Spleen (tissue), 11 donors: ENCODE measurements around the gene GOLT1A. TPM values are rescaled to one million over a fixed set of nuclear protein-coding genes. Genes with fewer than 3 reads are reported as not detected.

Experiments
- DNase-seq: peaks from one replicate; pipeline ENCODE4 v3.0.0-alpha.2; 2020
- H3K27ac ChIP-seq, 8 donors: fragments of 200-600 bp; sonication (generic) in 7 of 8; 1 replicate in 4 of 8; 2 replicates in 4 of 8; pipeline versions ENCODE4 v1.5.0 to v1.8.0; 2016 to 2021; ENCODE audit warnings: inconsistent platforms in 4 of 8, mild to moderate bottlenecking in 4 of 8, moderate library complexity in 1 of 8
- H3K27me3 ChIP-seq, 7 donors: fragments of 200-600 bp; sonication (generic) in 6 of 7; replicated peaks in 1 of 7; 1 replicate in 4 of 7; 2 replicates in 3 of 7; pipeline versions ENCODE4 v1.5.0 to v1.8.0; 2016 to 2021; ENCODE audit warnings: inconsistent platforms in 3 of 7, mild to moderate bottlenecking in 1 of 7
- H3K36me3 ChIP-seq, 6 donors: fragments of 200-600 bp; sonication (generic) in 5 of 6; 1 replicate in 4 of 6; 2 replicates in 2 of 6; pipeline versions ENCODE4 v1.5.0 to v1.8.0; 2016 to 2021; ENCODE audit warnings: inconsistent platforms in 2 of 6
- H3K4me1 ChIP-seq, 6 donors: fragments of 200-600 bp; sonication (generic) in 5 of 6; 1 replicate in 3 of 6; 2 replicates in 3 of 6; pipeline versions ENCODE4 v1.5.0 to v1.8.0; 2016 to 2021; ENCODE audit warnings: inconsistent platforms in 3 of 6
- H3K4me3 ChIP-seq, 8 donors: fragments of 200-600 bp; sonication (generic) in 7 of 8; 1 replicate in 4 of 8; 2 replicates in 4 of 8; pipeline versions ENCODE4 v1.5.0 to v1.8.0; 2016 to 2021; ENCODE audit warnings: inconsistent platforms in 4 of 8, mild to moderate bottlenecking in 4 of 8, moderate library complexity in 2 of 8
- H3K9me3 ChIP-seq, 8 donors: fragments of 200-600 bp; sonication (generic) in 7 of 8; 1 replicate in 4 of 8; 2 replicates in 4 of 8; pipeline versions ENCODE4 v1.5.0 to v1.8.0; 2016 to 2021; ENCODE audit warnings: inconsistent platforms in 4 of 8
- POLR2A ChIP-seq, 3 donors: fragments of 450-650 bp; IDR thresholded peaks; one replicate each; pipeline ENCODE4 v1.5.1; 2017; ENCODE audit warnings: antibody characterized with exemption in 3 of 3, mild to moderate bottlenecking in 1 of 3
- POLR2AphosphoS5 ChIP-seq, 3 donors: sonication (generic); formaldehyde crosslinking; IDR thresholded peaks; one replicate each; pipeline ENCODE4 v1.5.1; 2017; ENCODE audit warnings: antibody characterized with exemption in 3 of 3
- WGBS, 5 donors: extraction: QIAGEN DNeasy Blood & Tissue Kit in 3 of 5; methylation state at CpG; one replicate each; pipeline versions ENCODE4 v1.1.5 to v1.1.7; 2013 to 2018; 5-methylcytosine and 5-hydroxymethylcytosine counted together
- intact Hi-C: fragments of 100-400 bp; cut with DNase I; formaldehyde crosslinking; loops from one replicate; pipeline ENCODE4 v1.15.0; 2023; ENCODE audit warnings: low total_unique reads
- polyA plus RNA-seq, 3 donors: library from polyadenylated mRNA; stranded (reverse); fragments of 200-250 nt; gene quantifications; one replicate each; pipeline ENCODE4 v1.2.1, GENCODE V29; 2013
- total RNA-seq, 7 donors: library from RNA; depleted of rRNA in 3 of 7; stranded (reverse); fragments of >200 nt in 3 of 7; fragmentation: NEBNext Ultra II Directional in 4 of 7; extraction: Animal tissue kit (Norgen Biotek cat#: 25700) in 4 of 7; gene quantifications; one replicate each; pipeline versions ENCODE4 v1.1.0 to v1.2.1, GENCODE V29; 2016 to 2021
- TF ChIP-seq, protein P1 (sequence below), 11 experiments: fragments of 200-600 bp in 7 of 11; fragments of 450-650 bp in 4 of 11; sonication (generic) in 4 of 11; IDR thresholded peaks in 8 of 11; conservative IDR thresholded peaks in 3 of 11; 1 replicate in 7 of 11; 2 replicates in 4 of 11; pipeline versions ENCODE4 v1.4.0 to v1.8.0; 2016 to 2021; ENCODE audit warnings: antibody characterized with exemption in 11 of 11, inconsistent platforms in 4 of 11, mild to moderate bottlenecking in 1 of 11
- donor health status: healthy with polysubstance abuse.
- donor health status: DM: no; HTN: no; CAD: no; lungs with moderate emphysema.
- donor health status: DM: no; HTN: no; CAD: no.
- donor health status: Bipolar disorder and iron deficiency.
- donor health status: healthy.
- donor health status: DM: no; HTN: no; CAD: no.
- donor health status: DM: yes; HTN: yes; CAD: no.

The GOLT1A gene
- total and polyA plus RNA-seq, 10 donors, result 0.13 to 0.24 TPM; not detected in 8

GRCh38 chr1:204203206-204203767, 10.5 kb downstream of the GOLT1A start:
- DNase-seq, result peak; percentile 48
- Histone ChIP-seq H3K9me3 (no peaks in the 10 kb centered on the region), H3K27me3 (peaks cover 0 to 63% (median 0%) of the 10 kb centered on the region in 7 donors), H3K4me1 (peaks cover 0 to 7% (median 2%) of the 10 kb centered on the region in 6 donors), H3K4me3 (no peak overlapping the region), H3K36me3 (no peaks in the 10 kb centered on the region), H3K27ac (no peak overlapping the region)
- WGBS, 5 donors, result 84 to 92% (median 86%) methylated on average over 3 to 5 of the region's 5 CpGs
- intact Hi-C loops, result no loop called here
- TF ChIP-seq POLR2AphosphoS5 (IDR thresholded peaks at IDR 0.05) (no peak), POLR2A (IDR thresholded peaks at IDR 0.05) (no peak)
- TF ChIP-seq, protein P1, sequence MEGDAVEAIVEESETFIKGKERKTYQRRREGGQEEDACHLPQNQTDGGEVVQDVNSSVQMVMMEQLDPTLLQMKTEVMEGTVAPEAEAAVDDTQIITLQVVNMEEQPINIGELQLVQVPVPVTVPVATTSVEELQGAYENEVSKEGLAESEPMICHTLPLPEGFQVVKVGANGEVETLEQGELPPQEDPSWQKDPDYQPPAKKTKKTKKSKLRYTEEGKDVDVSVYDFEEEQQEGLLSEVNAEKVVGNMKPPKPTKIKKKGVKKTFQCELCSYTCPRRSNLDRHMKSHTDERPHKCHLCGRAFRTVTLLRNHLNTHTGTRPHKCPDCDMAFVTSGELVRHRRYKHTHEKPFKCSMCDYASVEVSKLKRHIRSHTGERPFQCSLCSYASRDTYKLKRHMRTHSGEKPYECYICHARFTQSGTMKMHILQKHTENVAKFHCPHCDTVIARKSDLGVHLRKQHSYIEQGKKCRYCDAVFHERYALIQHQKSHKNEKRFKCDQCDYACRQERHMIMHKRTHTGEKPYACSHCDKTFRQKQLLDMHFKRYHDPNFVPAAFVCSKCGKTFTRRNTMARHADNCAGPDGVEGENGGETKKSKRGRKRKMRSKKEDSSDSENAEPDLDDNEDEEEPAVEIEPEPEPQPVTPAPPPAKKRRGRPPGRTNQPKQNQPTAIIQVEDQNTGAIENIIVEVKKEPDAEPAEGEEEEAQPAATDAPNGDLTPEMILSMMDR (IDR thresholded peaks at IDR 0.05 in 8 of 11, conservative IDR thresholded peaks at IDR 0.05 in 3 of 11), result no peak

GRCh38 chr1:204202481-204202880, 11.3 kb downstream of the GOLT1A start:
- DNase-seq, result peak; percentile 10
- WGBS, 5 donors, result 77 to 94% (median 86%) methylated on average over 4 of the region's 4 CpGs
- H3K36me3 ChIP-seq, result no peaks in the 10 kb centered on the region
- TF ChIP-seq, protein P1 (IDR thresholded peaks at IDR 0.05 in 8 of 11, conservative IDR thresholded peaks at IDR 0.05 in 3 of 11), result no peak
- TF ChIP-seq POLR2AphosphoS5 (IDR thresholded peaks at IDR 0.05) (no peak), POLR2A (IDR thresholded peaks at IDR 0.05) (no peak)
- H3K4me3 ChIP-seq, result no peak overlapping the region
- peaks cover 0 to 7% (median 2%) of the 10 kb centered on the region in 6 donors for H3K4me1 ChIP-seq
- peaks cover 0 to 65% (median 0%) of the 10 kb centered on the region in 7 donors for H3K27me3 ChIP-seq
- H3K27ac ChIP-seq, result no peak overlapping the region
- no peaks in the 10 kb centered on the region for H3K9me3 ChIP-seq
- intact Hi-C loops, result no loop called here

DNA sequence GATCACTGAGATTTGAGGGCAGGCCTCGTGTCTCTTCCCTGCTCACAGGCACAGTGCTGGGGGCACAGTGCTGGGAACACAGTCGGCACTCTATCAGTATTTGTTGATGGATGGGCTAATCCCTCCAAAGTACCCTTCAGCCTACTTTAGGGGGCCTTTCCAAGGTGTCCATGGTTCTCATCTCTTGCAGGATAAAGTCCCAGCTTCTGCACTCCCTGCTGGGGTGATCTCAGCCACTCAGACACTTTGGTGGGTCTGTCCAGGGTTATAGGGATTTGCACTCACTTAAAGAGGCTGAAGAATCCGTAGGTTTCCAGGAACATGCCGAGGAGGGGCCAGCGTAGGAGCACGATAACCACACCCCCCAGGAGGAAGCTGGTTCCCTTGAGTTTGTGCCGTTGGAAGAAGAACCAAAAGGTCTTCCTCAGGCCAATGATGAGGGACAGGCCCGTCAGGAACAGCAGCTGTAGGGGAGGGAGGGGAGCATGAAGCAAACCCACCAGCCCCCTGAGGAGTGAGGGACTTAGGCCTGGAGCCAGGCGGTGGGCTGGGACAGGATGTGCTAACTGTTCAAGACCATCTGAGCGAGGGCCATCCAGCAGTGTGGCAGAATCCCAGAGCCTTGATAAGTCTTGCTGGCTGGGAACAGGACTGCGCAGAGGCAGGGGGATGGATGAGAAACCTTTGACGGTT, 12.3 kb downstream of the GOLT1A start:
- Histone ChIP-seq H3K4me1 (no peaks in the 10 kb centered on the region), H3K4me3 (no peak overlapping the region), H3K27me3 (peaks cover 0 to 63% (median 0%) of the 10 kb centered on the region in 7 donors), H3K27ac (no peak overlapping the region), H3K9me3 (no peaks in the 10 kb centered on the region), H3K36me3 (no peaks in the 10 kb centered on the region)
- TF ChIP-seq, protein P1 (IDR thresholded peaks at IDR 0.05 in 8 of 11, conservative IDR thresholded peaks at IDR 0.05 in 3 of 11), result no peak
- TF ChIP-seq POLR2A (IDR thresholded peaks at IDR 0.05) (no peak), POLR2AphosphoS5 (IDR thresholded peaks at IDR 0.05) (no peak)
- 80 to 89% (median 84%) methylated on average over 11 to 12 of the region's 12 CpGs for WGBS, 5 donors
- intact Hi-C loops, result no loop called here
- DNase-seq, result peak; percentile 28

- 70 to 93% (median 85%) methylated on average over 8 to 9 of the region's 9 CpGs for WGBS, 5 donors
- Histone ChIP-seq H3K4me3 (no peak overlapping the region), H3K36me3 (no peaks in the 10 kb centered on the region), H3K27me3 (peaks cover 0 to 60% (median 0%) of the 10 kb centered on the region in 7 donors), H3K9me3 (no peaks in the 10 kb centered on the region), H3K27ac (no peak overlapping the region), H3K4me1 (no peaks in the 10 kb centered on the region)
- TF ChIP-seq, protein P1 (IDR thresholded peaks at IDR 0.05 in 8 of 11, conservative IDR thresholded peaks at IDR 0.05 in 3 of 11), result no peak
- no peak for TF ChIP-seq POLR2A (IDR thresholded peaks at IDR 0.05)
- no peak for TF ChIP-seq POLR2AphosphoS5 (IDR thresholded peaks at IDR 0.05)
- peak; percentile 10 for DNase-seq
- intact Hi-C loops, result no loop called here
Measured at GRCh38 chr1:204199579-204199978, 14.2 kb downstream of the GOLT1A start.
